ENCODE results near the gene DIPK1B.

DIPK1B gene

GRCh38 chr9:136667214-136667939, 45.0 kb upstream of the DIPK1B start:
- no peak overlapping the region for H3K27ac ChIP-seq
- TF ChIP-seq CTCF (conservative IDR thresholded peaks at IDR 0.05) = no peak
- no peak for TF ChIP-seq ZFX (IDR thresholded peaks at IDR 0.05)

- no peak overlapping the region for H3K27ac ChIP-seq
- no peak for TF ChIP-seq CTCF (conservative IDR thresholded peaks at IDR 0.05)
- TF ChIP-seq ZFX (IDR thresholded peaks at IDR 0.05) = no peak
Observed at GRCh38 chr9:136667940-136668760, 44.2 kb upstream of the DIPK1B start.

GRCh38 chr9:136668983-136669790, 43.2 kb upstream of the DIPK1B start:
- TF ChIP-seq ZFX (IDR thresholded peaks at IDR 0.05) (no peak), CTCF (conservative IDR thresholded peaks at IDR 0.05) (no peak)

GRCh38 chr9:136669791-136670464, 42.4 kb upstream of the DIPK1B start:
- no peak overlapping the region for H3K27ac ChIP-seq
- TF ChIP-seq CTCF (conservative IDR thresholded peaks at IDR 0.05) = no peak
- TF ChIP-seq ZFX (IDR thresholded peaks at IDR 0.05) = no peak

More at GRCh38 chr9:136668983-136669790, 43.2 kb upstream of the DIPK1B start:
- no peak overlapping the region for H3K27ac ChIP-seq

GRCh38 chr9:136670576-136671253, 41.7 kb upstream of the DIPK1B start:
- no peak overlapping the region for H3K27ac ChIP-seq
- TF ChIP-seq ZFX (IDR thresholded peaks at IDR 0.05) = no peak
- TF ChIP-seq CTCF (conservative IDR thresholded peaks at IDR 0.05) = no peak

- H3K27ac ChIP-seq = no peak overlapping the region
- TF ChIP-seq CTCF (conservative IDR thresholded peaks at IDR 0.05) (no peak), ZFX (IDR thresholded peaks at IDR 0.05) (no peak)
Observed at GRCh38 chr9:136671254-136671614, 41.1 kb upstream of the DIPK1B start.
